ENCODE measurements around the gene LHPP. TPM values are rescaled to one million over a fixed set of nuclear protein-coding genes. Genes with fewer than 3 reads are reported as not detected.

The LHPP gene
- total RNA-seq, 1 experiment from 2014 or later = 15.4 TPM

GRCh38 chr10:124447751-124448466 is 13.7 kb upstream of the LHPP start:
- no peak for DNase-seq (ENCODE audit: low spot score)

GRCh38 chr10:124448696-124449169 is 12.9 kb upstream of the LHPP start:
- DNase-seq (ENCODE audit: low spot score) = no peak

DNA sequence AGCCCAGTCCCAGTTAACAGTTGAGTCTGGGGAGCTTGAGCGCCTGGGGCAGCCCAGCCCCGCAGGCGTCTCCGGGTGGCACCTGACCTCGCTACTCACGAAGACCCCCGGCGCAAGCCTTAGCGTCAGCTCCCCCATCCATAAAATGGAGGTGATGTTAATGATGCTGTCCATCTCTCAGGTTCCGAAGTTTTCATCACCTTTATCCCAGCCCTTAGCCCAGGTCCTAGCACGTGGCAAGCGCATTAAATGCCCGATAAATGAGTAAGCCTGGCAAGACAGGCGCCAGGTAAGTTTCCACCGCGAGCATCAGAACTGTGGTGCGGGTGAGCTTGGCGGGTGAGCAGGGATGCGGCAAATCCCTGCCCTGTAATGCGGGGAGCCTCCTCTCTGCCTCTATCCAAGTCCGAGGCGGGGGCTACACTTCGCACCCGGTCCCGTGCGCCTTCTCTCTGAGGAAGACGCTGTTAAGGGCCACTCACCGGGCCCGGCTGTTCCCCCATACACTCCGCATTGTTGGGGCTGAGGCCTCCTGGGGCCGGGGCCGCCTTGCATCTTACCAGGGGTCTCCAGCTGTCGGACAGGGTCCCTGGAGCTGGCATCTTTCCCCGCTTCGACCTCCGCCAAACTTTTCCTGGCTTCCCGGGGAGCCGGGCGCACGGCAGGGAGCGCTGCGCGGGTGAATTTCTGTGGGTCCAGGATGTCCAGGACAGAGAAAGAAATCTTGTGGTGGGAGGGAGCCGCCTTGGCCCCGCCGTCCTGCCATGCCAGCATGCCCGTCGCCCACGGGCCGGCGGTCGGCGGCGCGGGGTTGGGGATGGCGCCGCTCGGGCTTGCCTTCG is 12.2 kb upstream of the LHPP start:
- no peak for DNase-seq (ENCODE audit: low spot score)

GRCh38 chr10:124450012-124450782 is 11.4 kb upstream of the LHPP start, which contains the start of gene NKX1-2:
Gene NKX1-2 (minus strand): TSS chr10:124450035. CDS start chr10:124449943, 92 bp downstream.
- no peak for DNase-seq (ENCODE audit: low spot score)

- no peak for DNase-seq (ENCODE audit: low spot score)
Observed at GRCh38 chr10:124450783-124451057, 10.9 kb upstream of the LHPP start.

DNA sequence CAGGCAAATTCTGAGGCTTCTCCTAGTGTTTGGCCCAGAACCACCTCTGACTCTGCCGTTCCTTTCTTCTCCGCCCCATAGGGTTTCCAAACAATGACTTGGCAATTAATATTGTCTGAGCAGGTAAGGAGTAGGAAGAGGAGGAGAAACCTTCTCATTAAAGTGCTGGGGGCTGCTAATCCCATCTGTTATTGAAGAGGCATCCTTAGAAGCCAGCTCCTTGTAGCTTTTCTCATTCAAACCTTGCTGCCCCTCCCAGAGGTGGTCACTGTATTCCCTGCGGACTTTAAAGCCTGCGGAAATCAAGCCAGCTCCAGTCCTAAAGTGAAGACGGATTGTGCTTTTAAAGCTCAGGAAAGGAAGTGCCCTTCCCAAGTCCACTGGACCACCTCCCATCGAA is 10.3 kb upstream of the LHPP start:
- peak; percentile 8 for DNase-seq (ENCODE audit: low spot score)

DNA sequence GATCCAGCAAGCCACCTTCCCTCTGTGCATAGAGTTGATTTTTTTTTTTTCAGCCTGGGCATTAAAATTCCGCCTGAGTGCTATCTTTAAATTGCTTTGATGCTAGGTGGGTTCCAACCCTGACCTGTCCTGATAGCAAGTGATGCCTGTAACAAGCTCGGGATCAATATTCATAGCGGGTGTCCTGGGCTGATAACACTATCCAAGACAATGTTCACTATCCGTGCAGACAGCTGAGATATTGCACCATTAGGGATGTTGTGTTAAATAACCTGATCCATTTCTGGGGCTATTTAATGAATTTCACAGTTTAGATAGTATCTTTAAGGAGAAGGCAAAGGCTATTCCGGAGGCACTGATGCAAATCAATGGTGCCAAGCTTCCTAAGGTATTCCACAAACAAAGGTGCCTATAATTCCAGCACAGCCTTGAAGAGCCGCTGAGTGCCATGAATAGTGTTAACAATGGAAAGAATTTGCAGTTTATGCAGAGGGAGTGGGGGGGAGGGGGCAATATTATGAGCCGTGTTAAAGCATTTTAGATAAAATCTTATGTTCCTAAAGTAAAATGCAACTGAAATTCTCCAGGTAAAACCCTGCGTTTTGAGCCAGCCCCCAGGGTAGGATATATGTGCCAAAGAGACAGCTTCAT is 7.5 kb upstream of the LHPP start:
- no peak for DNase-seq (ENCODE audit: low spot score)

DNA sequence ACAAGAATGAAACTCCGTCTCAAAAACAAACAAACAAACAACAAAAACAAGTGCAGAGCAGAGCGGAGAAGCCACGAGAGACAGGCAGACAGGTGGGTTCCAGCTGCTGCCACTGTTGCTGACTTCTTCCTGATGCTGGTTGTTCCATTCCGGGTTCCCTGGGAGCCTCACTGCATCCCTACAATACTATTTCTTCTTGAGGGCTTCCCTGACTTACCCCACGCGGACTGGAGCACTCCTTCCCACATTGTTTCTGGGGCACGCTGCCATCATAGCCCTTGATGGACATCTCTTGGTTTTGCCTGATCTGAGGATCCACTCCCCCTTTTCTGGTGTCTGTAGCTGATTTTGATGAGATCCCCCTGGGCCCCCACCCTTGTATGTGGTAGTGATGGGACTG is 6.2 kb upstream of the LHPP start:
- DNase-seq (ENCODE audit: low spot score) = no peak

GRCh38 chr10:124458473-124458872 is 3.1 kb upstream of the LHPP start:
- DNase-seq (ENCODE audit: low spot score) = no peak

- DNase-seq (ENCODE audit: low spot score) = no peak
Observed at GRCh38 chr10:124458889-124459288, 2.7 kb upstream of the LHPP start.

DNA sequence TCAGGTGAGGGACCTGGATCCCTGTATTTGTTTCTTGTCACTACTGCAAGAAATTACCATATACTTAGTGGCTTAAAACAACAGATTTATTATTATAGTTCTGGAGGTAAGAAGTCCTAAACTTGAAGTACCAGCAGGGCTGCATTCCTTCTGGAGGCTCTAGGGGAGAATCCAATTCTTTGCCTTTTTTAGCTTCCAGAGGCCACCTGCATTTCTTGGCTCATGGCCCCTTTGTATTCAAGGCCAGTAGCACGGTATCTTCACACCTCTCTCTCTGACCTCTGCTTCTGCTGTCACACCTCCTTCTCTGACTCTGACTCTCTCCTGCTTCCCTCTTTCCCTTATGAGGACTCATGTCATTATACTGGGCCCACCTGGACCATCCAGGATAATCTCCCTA is 2.2 kb upstream of the LHPP start:
- DNase-seq (ENCODE audit: low spot score) = no peak

- no peak for DNase-seq (ENCODE audit: low spot score)
Observed at GRCh38 chr10:124460144-124460543, 1.5 kb upstream of the LHPP start.

DNA sequence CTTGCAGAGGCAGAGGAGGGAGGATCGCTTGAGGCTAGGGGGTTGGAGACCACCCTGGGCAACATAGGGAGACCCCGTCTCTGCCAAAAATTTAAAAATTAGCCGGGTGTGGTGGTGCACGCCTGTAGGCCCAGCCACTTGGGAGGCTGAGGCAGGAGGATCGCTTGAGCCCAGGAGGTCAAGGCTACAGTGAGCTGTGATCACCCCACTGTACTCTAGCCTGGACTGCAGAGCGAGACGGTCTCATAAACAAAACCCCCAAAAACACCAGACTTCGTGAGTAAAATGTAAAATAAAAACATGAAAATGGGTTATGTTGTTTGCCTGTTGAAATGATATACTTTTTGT is 699 bp downstream of the LHPP start:
- no peak for DNase-seq (ENCODE audit: low spot score)

- no peak for DNase-seq (ENCODE audit: low spot score)
Observed at GRCh38 chr10:124464028-124464965, 2.7 kb downstream of the LHPP start.

- DNase-seq (ENCODE audit: low spot score) = no peak
Observed at GRCh38 chr10:124465003-124465776, 3.6 kb downstream of the LHPP start.

DNA sequence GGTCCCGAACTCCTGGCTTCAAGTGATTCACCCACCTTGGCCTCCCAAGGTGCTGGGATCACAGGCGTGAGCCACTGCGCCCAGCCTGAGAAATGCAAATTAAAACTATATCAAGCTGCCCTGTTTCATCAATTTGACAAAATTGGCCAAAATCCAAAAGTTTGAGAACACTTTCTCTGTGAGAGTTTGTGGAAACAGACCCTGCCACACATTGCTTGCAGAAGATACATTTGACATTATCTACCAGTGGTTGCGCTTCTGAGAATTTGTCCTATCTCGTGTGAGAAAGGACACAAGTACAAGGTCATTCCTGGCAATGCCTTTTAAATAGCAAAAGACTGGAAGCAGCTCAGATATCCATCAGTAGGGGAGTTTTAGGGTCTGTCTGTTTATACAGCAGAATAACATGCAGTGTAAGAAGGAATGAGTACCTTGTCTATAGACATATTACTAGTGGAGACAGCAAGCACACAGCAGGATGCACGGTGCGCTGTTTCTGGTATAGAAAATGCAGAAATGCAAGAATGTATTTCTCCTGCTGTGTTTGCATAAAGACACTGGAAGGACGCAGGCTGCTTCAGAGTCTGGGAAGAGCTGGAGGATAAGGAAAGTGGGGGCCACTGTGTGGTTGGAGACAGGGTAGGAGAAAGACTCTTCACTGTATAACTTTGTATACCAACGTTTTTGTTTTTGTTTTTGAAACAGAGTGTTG is 4.3 kb downstream of the LHPP start:
- DNase-seq (ENCODE audit: low spot score) = no peak

- DNase-seq (ENCODE audit: low spot score) = no peak
Observed at GRCh38 chr10:124467165-124467564, 5.5 kb downstream of the LHPP start.

GRCh38 chr10:124468624-124469023 is 7.0 kb downstream of the LHPP start:
- DNase-seq (ENCODE audit: low spot score) = no peak

DNA sequence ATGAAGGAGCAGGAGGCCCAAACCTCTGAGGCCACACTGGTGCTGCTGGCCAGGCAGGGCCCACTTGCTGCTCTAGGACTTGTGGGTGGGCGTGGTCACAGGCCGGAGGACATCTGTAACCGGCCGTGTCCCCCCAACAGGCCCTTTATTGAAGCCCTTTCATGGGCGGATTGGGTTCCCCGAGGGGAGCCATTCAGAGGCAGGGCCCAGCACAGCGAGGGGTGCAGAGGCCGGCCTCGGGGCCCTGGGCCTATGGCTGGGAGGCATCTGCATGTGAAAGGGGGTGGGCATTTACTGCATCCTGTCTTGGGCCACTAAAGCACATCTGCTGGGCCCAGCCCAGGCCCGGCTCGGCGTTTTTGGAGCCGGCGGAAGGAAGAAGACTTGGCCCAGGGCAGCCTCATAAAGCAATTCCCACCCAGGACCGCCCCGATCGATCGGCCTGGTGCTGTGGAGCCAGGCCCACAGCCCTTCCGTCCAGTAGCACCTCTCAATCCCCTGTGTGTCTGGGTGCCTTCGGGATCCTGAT is 8.4 kb downstream of the LHPP start:
- no peak for DNase-seq (ENCODE audit: low spot score)
